NCI-H2171 treated with DMSO at 0.1 percent for 48 hours (cell line): ENCODE measurements around the gene CYP3A5.
A peak's percentile ranks its signal among the peaks of the same experiment; 100 is the strongest.
"Not testable (repeated sequence)": the region's sequence is repeated elsewhere in the genome, so short reads cannot be mapped to it uniquely, and the experiment has no call there.

ENCODE experiments used
- DNase-seq: peaks from one replicate; lab custom pipeline; 2025; lab: John Stamatoyannopoulos, UW

Gene CYP3A5

DNA sequence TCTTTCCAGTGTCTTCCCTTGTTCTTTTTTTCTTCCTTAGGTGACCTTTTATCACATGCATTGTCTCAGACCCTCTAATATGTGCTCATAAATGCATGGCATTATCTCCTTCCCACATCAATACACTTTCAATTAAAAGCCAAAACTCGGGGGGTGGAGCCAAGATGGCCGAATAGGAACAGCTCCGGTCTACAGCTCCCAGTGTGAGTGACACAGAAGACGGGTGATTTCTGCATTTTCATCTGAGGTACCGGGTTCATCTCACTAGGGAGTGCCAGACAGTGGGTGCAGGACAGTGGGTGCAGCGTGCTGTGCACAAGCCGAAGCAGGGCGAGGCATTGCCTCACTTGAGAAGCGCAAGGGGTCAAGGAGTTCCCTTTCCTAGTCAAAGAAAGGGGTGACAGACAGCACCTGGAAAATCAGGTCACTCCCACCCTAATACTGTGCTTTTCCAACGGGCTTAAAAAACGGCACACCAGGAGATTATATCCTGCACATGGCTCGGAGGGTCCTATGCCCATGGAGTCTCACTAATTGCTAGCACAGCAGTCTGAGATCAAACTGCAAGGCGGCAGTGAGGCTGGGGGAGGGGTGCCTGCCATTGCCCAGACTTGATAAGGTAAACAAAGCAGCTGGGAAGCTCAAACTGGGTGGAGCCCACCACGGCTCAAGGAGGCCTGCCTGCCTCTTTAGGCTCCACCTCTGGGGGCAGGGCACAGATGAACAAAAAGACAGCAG is 6.2 kb upstream of the CYP3A5 start:
- DNase-seq: peak; percentile 15

DNA sequence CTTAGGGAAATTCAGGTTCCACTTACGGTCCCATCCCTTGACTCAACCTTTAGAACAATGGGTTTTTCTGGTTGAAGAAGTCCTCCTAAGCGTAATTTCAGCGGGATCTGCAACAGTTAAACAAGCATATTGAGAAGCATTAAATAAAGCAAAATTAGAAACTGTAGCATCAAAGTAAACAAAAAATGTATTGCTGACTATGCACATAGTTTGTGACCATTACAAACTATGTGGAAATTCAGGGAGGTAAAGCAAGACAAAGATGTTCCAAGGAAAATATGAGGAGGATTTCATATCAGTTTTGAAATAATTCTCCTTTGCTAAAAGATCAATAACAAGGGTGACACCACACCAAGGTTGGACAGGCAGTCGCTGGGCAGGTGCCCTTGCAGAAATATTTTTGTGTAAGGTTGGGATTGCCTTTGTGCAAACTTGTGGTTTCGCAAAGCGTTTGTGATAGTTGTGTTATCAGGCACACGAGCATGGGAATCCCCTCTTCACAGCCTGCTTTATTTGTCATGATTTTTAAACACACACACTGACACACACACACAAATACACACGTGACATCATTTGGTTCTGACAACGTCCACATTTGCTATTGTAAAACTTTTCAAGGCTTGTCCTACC is 5.4 kb upstream of the CYP3A5 start:
- DNase-seq: no peak

DNA sequence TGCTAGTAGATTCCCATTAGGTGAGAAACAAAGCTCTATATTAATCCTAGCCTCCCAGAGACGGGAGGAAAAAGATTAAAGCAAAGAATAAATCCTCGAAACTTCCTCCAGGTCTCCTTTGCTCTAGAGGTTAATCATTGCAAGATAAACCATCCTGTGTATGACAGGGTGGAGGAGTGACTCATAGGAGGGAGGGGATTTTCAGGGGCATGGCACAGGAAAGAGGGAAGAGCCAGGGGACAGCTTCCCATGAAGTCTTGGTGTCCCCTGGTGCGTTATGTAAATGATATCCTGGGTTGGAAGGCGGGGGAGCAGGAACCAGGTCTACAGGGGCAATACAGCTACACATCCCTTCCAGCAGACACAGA is 780 bp downstream of the CYP3A5 start:
- DNase-seq: no peak

DNA sequence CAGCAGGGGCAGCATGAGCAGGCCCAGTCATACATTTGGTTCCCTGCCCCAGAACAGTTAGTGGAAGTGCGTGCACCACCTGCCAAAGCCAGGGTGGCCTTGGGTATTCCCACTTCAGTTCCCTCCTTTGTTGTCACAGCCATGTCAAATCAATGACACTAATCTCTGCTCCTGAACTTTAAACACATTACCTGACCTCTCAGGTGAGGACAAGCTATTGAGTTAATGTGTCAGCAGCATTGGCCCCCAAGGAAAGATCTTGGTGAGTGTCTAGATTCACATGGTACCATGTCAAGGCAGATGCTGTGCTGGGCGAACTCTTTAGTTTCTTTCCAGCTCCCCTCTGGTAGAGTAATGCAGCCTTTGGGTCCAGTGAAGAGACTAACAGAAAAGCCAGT is 2.1 kb downstream of the CYP3A5 start:
- no peak for DNase-seq

DNA sequence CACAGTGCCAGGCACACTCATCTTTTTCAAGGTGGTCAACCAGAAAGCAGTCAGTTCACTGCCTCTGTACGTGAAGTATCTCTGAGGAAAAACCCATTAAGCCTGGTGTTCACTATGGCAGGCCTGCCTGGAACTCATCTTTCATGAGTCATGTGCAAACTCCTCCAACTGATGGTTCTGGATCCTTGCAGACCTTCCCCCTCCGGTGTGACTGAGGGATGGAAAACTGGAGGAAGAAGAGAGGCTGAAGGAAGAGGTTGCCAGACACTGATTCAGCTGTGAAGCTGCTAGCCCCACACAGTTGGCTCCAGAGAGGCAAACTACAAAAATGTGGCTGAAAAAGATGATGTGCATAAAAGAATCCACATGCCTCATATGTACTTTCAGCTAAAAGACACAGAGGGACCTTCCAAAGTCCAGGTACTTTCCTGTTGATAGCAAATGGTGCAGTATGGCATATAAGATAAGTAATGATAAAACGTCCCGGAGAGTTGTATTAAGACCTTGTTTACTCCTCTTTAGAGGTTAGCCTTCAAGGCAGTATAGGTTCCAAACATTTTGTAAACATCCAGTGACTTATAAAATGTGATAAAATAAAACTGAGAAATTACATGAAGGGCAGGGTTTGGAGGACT is 2.7 kb downstream of the CYP3A5 start:
- DNase-seq: no peak

DNA sequence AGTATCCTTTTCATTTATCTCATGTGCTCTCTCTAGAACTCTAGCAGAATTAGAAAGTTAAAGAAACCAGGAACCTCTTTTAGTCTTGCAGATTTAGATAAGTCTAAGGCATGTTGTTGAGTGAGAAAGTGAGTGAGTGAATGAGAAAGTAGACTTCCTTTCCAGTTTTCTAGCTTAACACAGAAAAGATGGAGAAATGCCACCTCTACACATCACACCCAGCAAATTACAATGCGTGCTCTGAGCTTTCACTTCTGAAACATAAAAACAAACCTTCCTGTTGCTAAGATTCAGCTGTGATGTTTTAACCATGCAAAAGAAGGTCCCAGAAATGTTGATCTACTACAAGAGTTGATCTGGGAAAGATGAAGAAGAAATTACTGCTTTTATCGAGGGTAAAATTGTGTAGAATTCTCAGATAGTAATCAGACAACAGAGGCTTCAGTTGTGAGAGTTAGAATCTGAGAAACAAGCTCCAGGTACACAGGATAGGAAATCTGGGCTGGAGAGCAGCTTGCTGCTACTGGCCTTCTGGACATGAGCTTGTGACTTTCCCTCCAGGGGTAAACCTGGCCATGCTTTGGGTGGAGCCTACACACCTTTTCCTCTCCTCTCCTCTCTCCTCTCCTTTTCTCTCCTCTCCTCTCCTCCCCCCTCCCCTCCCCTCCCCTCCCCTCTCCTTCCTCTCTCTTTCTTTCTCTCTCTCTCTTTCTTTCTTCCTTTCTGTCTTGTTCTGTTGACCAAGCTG is 4.6 kb downstream of the CYP3A5 start:
- DNase-seq: no peak

DNA sequence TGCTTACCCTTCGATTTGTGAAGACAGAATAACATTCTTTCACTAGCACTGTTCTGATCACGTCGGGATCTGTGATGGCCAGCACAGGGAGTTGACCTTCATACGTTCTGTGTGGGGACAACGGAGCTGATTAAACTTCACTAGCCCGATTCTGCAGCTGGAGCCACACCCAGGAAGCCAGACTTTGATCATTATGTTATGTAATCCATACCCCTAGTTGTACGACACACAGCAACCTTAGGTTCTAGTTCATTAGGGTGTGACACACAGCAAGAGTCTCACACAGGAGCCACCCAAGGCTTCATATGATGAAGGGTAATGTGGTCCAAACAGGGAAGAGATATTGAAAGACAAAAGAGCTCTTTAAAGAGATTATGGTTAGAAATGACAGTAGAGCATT is 7.2 kb downstream of the CYP3A5 start:
- no peak for DNase-seq

DNA sequence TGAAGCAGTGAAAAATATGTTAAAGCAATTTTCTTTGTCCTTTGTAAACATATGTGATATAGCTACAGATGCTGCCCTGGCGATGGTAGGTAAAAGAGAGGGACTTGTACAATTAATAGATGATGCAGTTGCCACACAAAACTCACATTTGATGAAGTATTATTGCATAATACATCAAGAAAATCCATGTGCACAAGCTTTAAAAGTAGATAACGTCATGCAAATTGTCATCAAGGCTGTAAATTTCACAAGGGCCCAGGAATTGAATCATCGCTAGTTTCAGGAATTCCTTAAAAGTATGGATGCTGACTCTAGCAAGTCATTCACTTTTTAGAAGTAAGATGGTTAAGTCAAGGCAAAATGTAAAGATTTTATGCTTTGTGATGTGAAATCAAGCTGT is 10.0 kb downstream of the CYP3A5 start:
- DNase-seq: no peak

DNA sequence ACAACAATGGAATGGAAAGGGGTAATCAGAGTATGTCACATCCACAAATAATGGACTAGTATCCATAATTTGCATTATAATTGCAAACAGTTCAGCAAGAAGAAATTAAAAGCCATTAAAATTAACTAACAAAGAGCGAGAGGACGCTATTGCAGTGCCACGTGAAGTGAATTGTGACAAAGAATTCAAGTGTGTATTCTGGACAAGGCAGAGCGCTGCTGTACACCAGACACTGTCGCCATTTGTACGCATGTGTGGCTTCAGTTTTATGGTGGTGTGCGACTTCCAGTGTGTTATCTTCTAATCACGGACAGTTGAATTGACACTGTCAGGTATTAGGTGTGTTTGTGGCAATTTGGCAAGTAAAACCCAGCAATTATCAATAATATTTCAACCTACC is 11.3 kb downstream of the CYP3A5 start:
- DNase-seq: no peak

DNA sequence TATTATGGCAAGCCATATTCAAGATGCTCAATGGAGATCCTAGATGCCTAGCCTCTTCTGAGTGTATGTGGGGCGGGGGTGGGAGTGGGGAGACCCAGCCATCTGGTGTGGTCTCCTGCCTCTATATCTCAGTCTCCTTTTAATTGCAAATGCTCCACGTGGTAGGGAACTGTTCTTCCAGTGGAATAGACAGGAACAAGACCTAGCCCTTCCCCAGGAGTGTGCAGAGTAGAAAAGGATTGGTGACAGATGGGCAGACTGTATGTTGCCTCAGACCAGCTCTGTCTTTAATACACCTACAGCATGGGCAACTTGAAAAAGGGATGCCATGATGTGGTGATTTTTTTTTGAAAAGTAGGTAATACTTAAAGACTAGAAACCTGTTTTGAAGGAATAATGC is 12.6 kb downstream of the CYP3A5 start:
- DNase-seq: peak; percentile 63

DNA sequence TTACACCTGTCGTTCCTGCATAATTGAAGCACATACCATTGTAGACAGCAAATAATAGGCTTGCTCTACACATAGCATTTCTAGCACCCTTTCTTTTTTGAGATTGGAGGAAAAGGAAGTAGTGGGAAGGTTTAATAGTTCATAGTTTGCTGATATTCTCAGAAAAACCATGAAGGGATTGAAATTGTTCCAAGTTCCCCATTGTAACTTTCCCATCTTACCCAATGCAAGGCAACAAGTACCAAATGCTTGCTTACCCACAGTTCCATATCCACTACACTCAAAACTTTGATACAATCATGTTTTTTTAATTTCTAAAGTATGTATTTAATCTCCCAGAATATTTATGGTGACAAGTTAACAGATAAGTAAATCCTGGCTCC is 13.8 kb downstream of the CYP3A5 start:
- no peak for DNase-seq

DNA sequence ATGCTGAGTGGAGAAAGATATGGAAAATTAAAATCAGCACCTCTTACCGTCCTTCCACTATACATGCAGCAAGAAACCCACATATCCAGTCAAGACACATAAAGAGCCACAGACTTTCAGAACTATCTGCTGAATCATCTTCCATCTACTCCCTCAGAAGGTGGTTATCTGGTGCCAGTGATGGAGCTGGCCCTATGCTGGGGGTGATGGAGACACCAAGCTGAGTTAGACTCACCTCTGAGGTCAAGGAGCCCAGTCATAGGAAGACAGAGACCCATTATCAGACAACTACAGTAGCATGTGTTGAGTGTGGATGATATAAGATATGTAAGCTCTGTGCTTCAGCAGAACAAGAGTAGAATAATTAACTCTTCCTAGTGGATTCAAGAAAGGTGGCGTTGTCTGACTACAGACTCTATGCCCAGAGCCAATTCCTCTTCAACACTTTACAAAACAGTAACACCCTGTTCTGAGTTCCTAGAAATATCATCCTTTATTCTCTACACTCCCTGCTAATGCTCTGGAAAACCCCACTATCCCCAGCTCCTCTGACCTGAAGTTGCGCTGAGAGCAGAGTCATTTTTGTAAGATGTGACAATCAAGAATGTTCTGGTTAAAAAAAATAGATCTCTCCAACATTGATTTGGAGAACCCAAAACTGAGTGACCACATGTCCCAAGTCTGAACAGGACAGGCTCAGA is 14.3 kb downstream of the CYP3A5 start:
- no peak for DNase-seq

DNA sequence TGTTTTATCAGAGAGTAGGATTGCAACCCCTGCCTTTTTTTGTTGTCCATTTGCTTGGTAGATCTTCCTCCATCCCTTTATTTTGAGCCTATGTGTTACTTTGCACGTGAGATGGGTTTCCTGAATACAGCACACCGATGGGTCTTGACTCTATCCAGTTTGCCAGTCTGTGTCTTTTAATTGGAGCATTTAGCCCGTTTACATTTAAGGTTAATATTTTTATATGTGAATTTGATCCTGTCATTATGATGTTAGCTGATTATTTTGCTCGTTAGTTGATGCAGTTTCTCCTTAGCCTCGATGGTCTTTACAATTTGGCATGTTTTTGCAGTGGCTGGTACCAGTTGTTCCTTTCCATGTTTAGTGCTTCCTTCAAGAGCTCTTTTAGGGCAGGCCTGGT is 21.9 kb downstream of the CYP3A5 start:
- DNase-seq: not testable (repeated sequence)

DNA sequence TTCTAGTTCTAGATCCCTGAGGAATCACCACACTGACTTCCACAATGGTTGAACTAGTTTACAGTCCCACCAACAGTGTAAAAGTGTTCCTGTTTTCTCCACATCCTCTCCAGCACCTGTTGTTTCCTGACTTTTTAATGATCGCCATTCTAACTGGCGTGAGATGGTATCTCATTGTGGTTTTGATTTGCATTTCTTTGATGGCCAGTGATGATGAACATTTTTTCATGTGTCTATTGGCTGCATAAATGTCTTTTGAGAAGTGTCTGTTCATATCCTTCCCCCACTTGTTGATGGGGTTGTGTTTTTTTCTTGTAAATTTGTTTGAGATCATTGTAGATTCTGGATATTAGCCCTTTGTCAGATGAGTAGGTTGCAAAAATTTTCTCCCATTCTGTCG is 25.2 kb downstream of the CYP3A5 start:
- DNase-seq: not testable (repeated sequence)

DNA sequence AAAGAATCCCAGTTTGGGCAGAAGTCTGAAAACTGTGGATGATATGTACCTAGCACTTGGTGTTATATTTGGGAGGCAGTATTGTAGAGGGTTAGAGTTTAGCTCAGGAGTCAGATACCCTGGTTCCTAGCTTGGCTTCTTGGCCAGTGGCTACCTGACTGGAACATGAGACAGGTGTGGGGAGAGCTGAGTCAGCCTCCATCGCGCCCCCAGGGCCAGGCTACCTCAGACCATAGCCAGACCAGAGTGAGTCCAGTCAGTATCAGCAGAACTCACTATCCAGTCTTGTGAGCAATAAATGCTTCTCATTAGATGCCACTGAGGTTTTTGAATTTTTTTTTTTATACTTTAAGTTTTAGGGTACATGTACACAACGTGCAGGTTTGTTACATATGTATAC is 26.0 kb downstream of the CYP3A5 start:
- DNase-seq: no peak

DNA sequence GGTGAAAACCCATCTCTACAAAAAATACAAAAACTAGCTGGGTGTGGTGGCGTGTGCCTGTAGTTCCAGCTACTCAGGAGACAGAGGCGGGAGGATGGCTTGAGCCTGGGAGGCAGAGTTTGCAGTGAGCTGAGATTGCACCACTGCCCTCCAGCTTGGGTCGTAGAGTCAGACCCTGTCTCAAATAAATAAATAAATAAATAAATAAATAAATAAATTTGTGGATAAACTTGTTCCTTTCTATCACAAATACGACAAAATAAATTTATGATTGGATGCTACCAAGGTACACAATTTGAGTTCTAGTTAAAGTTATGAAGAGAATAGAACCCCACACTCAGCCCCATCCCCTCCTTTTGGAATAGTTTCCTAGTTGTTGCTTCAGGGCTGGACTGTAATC is 26.5 kb downstream of the CYP3A5 start:
- not testable (repeated sequence) for DNase-seq

DNA sequence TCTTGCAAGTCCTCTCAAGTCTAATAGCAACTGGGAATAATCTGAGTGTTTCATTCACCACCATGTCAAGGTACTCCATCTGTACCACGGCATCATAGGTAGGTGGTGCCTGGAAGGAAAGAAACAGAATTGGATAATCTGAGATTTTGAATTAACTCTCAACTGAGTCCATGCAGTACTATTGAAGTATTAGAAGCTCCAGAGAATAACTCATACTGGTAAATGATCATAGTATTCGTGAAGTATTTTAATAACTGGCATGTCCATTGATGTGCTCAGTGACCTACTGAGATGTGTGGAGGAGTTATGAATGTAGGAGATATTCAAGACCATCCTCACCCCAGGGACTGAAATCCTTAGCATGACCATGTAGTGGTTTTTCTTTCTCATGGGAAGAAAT is 27.1 kb downstream of the CYP3A5 start:
- DNase-seq: no peak

DNA sequence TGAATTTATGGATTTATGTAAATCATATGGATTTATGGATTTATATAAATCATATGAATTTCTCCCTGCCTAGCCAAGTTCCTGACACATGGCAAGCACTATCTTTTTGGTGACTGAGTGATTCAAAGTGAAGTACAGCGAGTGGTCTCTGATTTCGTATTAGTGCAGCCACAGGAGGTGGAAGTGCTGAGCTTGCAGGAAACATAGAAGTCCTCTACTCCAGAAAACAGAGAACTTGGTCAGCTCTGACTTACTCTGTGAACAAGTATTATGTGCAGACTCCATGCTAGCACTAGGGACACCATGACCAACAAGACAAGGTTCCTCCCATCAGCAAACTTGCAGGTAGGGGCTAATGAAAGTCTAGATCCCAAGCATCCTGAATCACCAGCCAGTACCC is 28.5 kb downstream of the CYP3A5 start:
- DNase-seq: no peak

DNA sequence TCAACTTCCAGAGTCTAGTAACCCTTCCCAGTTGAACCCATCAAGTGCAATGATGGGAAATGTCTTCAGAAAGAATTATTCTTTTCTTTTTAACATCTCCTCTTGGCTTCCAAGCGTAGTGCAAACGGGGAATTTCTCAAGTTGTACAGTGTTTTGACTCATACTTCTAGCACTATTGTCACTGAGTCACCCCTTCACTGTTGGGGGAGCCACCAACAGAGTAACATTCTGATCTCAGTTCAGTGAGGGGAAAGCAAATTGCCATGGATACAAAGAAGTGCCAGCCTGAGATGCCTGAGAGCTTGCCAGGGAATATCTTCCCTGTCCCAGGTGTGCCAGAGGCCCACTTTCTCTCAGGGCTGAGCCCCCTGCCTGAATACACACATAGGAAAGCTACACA is 31.0 kb downstream of the CYP3A5 start:
- no peak for DNase-seq

DNA sequence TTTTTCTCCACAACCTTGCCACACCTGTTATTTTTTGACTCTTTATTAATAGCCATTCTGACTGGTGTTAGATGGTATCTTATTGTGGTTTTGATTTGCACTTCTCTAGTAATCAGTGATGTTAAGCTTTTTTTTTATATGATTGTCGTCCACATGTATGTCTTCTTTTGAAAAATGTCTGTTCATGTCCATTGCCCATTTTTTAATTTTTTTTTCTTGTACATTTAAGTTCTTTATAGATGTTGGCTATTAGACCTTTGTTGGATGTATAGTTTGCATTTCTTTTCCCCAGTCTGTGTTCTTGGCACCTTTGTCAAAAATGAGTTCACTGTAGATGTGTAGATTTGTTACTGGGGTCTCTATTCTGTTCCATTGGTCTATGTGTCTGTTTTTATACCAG is 34.2 kb downstream of the CYP3A5 start:
- DNase-seq: no peak

DNA sequence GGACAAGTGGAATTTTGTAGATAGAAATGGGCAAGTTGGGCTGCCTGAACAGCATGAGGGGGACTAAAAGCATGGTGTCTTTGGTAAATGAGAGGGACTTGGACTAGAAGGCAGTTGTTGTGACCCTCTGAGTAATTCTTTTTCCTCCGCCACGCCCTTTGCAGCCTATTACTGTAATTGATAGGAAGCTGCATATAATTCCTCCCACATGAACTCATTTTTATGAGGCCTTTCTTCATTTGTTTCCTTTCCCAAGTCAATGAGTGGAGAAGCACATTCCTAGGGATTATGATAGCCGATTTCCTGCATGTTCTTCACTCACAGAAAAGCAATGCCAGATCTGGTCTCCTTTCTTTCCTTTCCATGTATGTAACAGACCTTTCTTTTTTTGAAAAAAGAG is 35.4 kb downstream of the CYP3A5 start:
- DNase-seq: no peak

DNA sequence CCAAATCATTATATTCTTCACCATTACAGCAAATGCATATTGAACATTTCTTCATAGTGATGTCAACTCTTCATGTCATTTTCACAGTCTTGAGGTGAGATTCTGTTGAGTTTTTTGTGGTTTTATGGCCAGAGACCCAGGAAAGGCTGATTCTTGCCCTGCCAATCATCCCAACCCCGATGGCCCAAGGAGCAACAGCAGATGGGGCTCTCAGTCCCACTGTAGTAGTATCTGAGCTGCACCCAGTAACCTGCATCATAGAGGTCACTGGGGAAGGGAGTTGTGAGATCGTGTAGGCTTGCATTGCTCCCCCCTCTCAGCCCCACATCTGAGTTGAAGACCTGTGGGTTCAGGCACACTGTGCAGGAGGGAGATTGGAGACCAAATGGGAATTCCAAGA is 36.3 kb downstream of the CYP3A5 start:
- no peak for DNase-seq
